GM18499 (cell line): Measurements from ENCODE around the gene UBTD1.

Experiments used
- ATAC-seq: cut with Tn5 transposase; IDR thresholded peaks from one replicate; pipeline ENCODE4 v1.9.1; 2021; ENCODE audit warnings: moderate number of reproducible peaks; ENCODE audit not compliant: insufficient read depth, unreplicated experiment

UBTD1 gene

GRCh38 chr10:97533888-97534287 is 35.2 kb downstream of the UBTD1 start:
- no peak for ATAC-seq

GRCh38 chr10:97534746-97535367 is 36.1 kb downstream of the UBTD1 start:
- no peak for ATAC-seq

GRCh38 chr10:97537186-97537869 is 38.6 kb downstream of the UBTD1 start:
- ATAC-seq, result no peak

- ATAC-seq, result no peak
Observed at GRCh38 chr10:97538411-97538810, 39.7 kb downstream of the UBTD1 start.

- no peak for ATAC-seq
Observed at GRCh38 chr10:97538839-97539238, 40.1 kb downstream of the UBTD1 start.

- no peak for ATAC-seq
Observed at GRCh38 chr10:97539523-97540200, 40.9 kb downstream of the UBTD1 start.

- no peak for ATAC-seq
Observed at GRCh38 chr10:97540669-97541500, 42.2 kb downstream of the UBTD1 start.

- ATAC-seq, result no peak
Observed at GRCh38 chr10:97542169-97543024, 43.7 kb downstream of the UBTD1 start.

- no peak for ATAC-seq
Observed at GRCh38 chr10:97543025-97543546, 44.4 kb downstream of the UBTD1 start.

- ATAC-seq, result no peak
Observed at GRCh38 chr10:97546456-97547270, 47.9 kb downstream of the UBTD1 start.

GRCh38 chr10:97547271-97547600 is 48.5 kb downstream of the UBTD1 start:
- no peak for ATAC-seq

GRCh38 chr10:97547962-97548361 is 49.2 kb downstream of the UBTD1 start:
- no peak for ATAC-seq

GRCh38 chr10:97548828-97549455 is 50.2 kb downstream of the UBTD1 start:
- ATAC-seq, result no peak

GRCh38 chr10:97549587-97550322 is 51.0 kb downstream of the UBTD1 start:
- ATAC-seq, result no peak

- no peak for ATAC-seq
Observed at GRCh38 chr10:97550336-97551149, 51.8 kb downstream of the UBTD1 start.

GRCh38 chr10:97551271-97551670 is 52.5 kb downstream of the UBTD1 start:
- no peak for ATAC-seq

- ATAC-seq, result no peak
Observed at GRCh38 chr10:97553575-97554031, 54.9 kb downstream of the UBTD1 start.
